ENCODE results near the gene UBE3C. TPM values are rescaled to one million over a fixed set of nuclear protein-coding genes. Genes with fewer than 3 reads are reported as not detected.
"Not testable (repeated sequence)": the region's sequence is repeated elsewhere in the genome, so short reads cannot be mapped to it uniquely, and the experiment has no call there.

The UBE3C gene
- total RNA-seq, 1 donor from 2014 or later, result 65.3 TPM

DNA sequence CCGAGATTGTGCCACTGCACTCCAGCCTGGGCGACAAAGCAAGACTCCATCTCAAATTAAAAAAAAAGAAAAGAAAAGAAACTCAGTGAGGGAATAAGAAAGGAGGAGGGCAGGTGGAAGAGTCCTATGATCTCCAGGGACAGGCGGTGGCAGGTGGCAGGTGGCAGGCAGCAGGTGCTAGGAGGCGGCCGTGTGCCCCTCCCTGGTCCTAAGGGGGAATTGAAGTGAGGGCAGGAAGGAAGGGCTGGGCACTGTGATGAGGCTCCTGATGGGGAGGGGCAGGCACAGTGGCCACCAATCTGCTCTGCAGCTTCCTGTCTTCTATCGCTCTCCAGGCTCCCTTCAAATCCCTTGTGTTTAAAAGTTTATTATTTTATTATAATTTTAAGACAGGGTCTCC, 41.2 kb upstream of the UBE3C start:
- TF ChIP-seq, protein P1, sequence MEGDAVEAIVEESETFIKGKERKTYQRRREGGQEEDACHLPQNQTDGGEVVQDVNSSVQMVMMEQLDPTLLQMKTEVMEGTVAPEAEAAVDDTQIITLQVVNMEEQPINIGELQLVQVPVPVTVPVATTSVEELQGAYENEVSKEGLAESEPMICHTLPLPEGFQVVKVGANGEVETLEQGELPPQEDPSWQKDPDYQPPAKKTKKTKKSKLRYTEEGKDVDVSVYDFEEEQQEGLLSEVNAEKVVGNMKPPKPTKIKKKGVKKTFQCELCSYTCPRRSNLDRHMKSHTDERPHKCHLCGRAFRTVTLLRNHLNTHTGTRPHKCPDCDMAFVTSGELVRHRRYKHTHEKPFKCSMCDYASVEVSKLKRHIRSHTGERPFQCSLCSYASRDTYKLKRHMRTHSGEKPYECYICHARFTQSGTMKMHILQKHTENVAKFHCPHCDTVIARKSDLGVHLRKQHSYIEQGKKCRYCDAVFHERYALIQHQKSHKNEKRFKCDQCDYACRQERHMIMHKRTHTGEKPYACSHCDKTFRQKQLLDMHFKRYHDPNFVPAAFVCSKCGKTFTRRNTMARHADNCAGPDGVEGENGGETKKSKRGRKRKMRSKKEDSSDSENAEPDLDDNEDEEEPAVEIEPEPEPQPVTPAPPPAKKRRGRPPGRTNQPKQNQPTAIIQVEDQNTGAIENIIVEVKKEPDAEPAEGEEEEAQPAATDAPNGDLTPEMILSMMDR (IDR thresholded peaks at IDR 0.05), result no peak
- POLR2A ChIA-PET, result no interaction called here
- intact Hi-C loops (cut with micrococcal nuclease), result no loop called here

DNA sequence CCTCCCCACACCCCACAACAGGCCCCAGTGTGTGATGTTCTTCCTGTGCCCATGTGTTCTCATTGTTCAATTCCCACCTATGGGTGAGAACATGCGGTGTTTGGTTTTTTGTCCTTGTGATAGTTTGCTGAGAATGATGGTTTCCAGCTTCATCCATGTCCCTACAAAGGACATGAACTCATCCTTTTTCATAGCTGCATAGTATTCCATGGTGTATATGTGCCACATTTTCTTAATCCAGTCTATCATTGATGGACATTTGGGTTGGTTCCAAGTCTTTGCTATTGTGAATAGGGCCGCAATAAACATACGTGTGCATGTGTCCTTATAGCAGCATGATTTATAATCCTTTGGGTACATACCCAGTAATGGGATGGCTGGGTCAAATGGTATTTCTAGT, 38.7 kb upstream of the UBE3C start:
- H3K27me3 Mint-ChIP-seq; H3K4me1 Mint-ChIP-seq; H3K27ac Mint-ChIP-seq; intact Hi-C loops (cut with micrococcal nuclease); H3K36me3 Mint-ChIP-seq (ENCODE audit: low read depth); CTCF ChIA-PET; ATAC-seq (ENCODE audit: low read depth); DNase-seq; POLR2A ChIA-PET; H3K4me3 Mint-ChIP-seq: not testable (repeated sequence)
- H3K9me3 Mint-ChIP-seq, result peaks cover 12% of the 10 kb centered on the region

More for the DNA sequence above, 41.2 kb upstream of the UBE3C start:
- ATAC-seq (ENCODE audit: low read depth) (no peak), DNase-seq (no peak)
- Mint-ChIP-seq H3K27me3 (no peaks in the 10 kb centered on the region), H3K4me1 (no peaks in the 10 kb centered on the region), H3K4me3 (no peak overlapping the region), H3K36me3 (ENCODE audit: low read depth) (no peaks in the 10 kb centered on the region), H3K9me3 (peaks cover 3% of the 10 kb centered on the region), H3K27ac (no peak overlapping the region)
- CTCF ChIA-PET, result no interaction called here

DNA sequence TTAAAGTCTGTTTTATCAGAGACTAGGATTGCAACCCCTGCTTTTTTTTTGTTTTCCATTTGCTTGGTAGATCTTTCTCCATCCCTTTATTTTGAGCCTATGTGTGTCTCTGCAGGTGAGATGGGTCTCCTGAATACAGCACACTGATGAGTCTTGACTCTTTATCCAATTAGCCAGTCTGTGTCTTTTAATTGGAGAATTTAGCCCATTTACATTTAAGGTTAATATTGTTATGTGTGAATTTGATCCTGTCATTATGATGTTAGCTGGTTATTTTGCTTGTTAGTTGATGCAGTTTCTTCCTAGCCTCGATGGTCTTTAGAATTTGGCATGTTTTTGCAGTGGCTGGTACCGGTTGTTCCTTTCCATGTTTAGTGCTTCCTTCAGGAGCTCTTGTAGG, 35.1 kb upstream of the UBE3C start:
- H3K4me3 Mint-ChIP-seq; H3K36me3 Mint-ChIP-seq (ENCODE audit: low read depth); ATAC-seq (ENCODE audit: low read depth); CTCF ChIA-PET; POLR2A ChIA-PET; H3K27me3 Mint-ChIP-seq; H3K4me1 Mint-ChIP-seq; DNase-seq; intact Hi-C loops (cut with micrococcal nuclease); H3K27ac Mint-ChIP-seq: not testable (repeated sequence)
- H3K9me3 Mint-ChIP-seq, result peaks cover 20% of the 10 kb centered on the region

DNA sequence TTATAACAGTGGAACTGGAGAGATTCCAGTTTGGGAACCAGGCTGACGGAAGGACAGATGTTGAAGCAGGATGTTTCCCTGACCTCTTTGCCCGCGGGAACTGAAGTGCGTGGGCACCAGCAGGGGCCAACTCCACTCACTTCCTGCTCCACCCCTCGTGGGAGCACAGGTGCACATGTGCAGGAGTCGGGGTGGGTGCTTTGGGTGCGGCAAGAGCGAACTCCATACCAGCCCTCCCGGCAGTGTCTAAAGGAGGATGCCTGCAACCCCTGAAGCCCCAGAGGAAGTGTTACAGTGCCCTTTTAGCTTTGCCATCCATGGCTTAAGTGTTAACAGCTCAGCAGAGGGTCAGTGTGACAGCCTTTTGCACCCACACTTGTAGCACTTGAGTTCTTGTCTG, 27.4 kb upstream of the UBE3C start:
- no peaks in the 10 kb centered on the region for H3K4me1 Mint-ChIP-seq
- H3K27ac Mint-ChIP-seq, result no peak overlapping the region
- ChIA-PET POLR2A (no interaction called here), CTCF (no interaction called here)
- ATAC-seq (ENCODE audit: low read depth) (no peak), DNase-seq (no peak)
- H3K27me3 Mint-ChIP-seq, result peaks cover 7% of the 10 kb centered on the region
- peaks cover 19% of the 10 kb centered on the region for H3K9me3 Mint-ChIP-seq
- no peaks in the 10 kb centered on the region for H3K36me3 Mint-ChIP-seq (ENCODE audit: low read depth)
- intact Hi-C loops (cut with micrococcal nuclease), result no loop called here
- TF ChIP-seq, protein P1 (IDR thresholded peaks at IDR 0.05), result no peak
- H3K4me3 Mint-ChIP-seq, result no peak overlapping the region

DNA sequence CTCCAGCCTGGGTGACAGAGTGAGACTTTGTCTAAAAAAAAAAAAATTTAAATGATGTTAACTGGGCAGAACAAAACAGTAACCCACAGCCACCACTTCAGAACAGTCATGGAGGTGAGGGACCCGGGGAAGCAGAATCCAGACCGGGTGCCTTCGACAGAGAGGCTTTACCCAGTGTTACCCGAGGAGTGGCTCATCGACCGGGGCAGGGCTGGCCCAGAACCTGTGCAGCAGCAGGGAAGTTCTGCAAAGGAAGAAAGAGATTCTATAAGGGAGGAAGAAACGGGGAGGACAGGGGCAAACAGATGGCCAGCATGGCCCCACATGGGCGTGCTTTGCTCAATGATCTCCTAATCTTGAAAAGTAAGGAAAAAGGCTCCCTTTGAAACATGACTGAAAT, 26.0 kb upstream of the UBE3C start:
- intact Hi-C loops (cut with micrococcal nuclease), result no loop called here
- no peak overlapping the region for H3K27ac Mint-ChIP-seq
- ATAC-seq (ENCODE audit: low read depth) (no peak), DNase-seq (no peak)
- ChIA-PET POLR2A (no interaction called here), CTCF (no interaction called here)
- no peak overlapping the region for H3K4me3 Mint-ChIP-seq
- peaks cover 18% of the 10 kb centered on the region for H3K9me3 Mint-ChIP-seq
- TF ChIP-seq, protein P1 (IDR thresholded peaks at IDR 0.05), result no peak
- no peaks in the 10 kb centered on the region for H3K36me3 Mint-ChIP-seq (ENCODE audit: low read depth)
- peaks cover 6% of the 10 kb centered on the region for H3K27me3 Mint-ChIP-seq
- H3K4me1 Mint-ChIP-seq, result no peaks in the 10 kb centered on the region

DNA sequence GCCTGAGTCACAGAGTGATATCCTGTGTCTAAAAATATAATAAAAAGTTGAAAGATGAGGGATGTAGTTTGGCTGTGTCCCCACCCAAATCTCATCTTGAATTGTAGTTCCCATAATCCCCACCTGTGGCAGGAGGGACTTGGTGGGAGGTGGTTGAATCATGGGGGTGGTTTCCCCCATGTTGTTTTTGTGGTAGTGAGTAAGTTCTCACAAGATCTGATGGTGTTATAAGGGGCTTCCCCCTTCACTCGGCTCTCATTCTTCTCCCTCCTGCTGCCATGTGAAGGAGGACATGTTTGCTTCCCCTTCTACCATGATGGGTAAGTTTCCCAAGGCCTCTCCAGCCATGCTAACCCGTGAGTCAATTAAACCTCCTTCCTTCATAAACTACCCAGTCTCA, 25.1 kb upstream of the UBE3C start:
- TF ChIP-seq, protein P1 (IDR thresholded peaks at IDR 0.05), result no peak
- DNase-seq (no peak), ATAC-seq (ENCODE audit: low read depth) (no peak)
- CTCF ChIA-PET, result no interaction called here
- Mint-ChIP-seq H3K4me3 (no peak overlapping the region), H3K27me3 (peaks cover 6% of the 10 kb centered on the region), H3K9me3 (peaks cover 18% of the 10 kb centered on the region), H3K36me3 (ENCODE audit: low read depth) (no peaks in the 10 kb centered on the region), H3K27ac (no peak overlapping the region), H3K4me1 (no peaks in the 10 kb centered on the region)
- POLR2A ChIA-PET, result no interaction called here
- intact Hi-C loops (cut with micrococcal nuclease), result no loop called here

Measured in activated B cell treated with CpG ODN at 0.5 μM for 24 hours (primary cell).